Measurements from ENCODE around the gene CAPZB. TPM values are rescaled to one million over a fixed set of nuclear protein-coding genes. Genes with fewer than 3 reads are reported as not detected.

The CAPZB gene
- total and polyA plus RNA-seq, 2 of the 4 experiments (the other 2 are of a cell fraction) = 216 to 304 TPM

DNA sequence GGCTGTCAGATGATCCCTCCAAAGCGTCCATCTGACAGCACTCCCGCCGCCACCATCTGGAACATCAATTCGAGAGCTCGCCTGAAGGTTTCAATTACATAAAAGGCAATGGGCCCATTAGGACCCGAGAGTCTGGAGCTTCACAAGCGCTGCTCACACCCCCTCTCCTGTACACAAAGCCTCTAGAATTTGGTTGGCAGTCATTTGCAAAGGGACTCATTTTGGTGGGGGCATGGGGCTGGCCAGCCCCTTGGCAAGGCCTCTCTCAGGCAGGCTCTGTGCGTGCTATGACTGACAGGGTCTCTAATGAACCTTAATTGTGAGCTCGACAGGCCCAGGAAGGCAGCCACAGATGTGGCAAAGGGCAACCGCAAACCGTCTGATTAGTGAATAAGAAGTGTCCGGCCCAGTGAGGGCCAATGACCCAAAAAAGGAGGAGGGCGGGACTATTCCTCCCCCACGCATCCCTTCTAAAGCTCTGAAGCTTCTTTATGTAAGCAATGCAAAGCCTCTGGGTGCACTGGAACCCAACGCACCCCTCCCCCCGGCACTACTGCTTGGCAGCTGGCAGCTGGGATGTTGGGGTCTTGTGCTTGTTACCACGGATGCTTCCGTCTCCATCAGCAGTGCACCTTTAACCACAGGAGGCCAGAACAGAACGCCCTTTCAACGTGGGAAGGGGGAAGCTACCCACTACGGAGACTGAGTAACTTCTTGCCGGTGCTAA lies 79.4 kb downstream of the CAPZB start (continued):
- TF ChIP-seq, protein P1, sequence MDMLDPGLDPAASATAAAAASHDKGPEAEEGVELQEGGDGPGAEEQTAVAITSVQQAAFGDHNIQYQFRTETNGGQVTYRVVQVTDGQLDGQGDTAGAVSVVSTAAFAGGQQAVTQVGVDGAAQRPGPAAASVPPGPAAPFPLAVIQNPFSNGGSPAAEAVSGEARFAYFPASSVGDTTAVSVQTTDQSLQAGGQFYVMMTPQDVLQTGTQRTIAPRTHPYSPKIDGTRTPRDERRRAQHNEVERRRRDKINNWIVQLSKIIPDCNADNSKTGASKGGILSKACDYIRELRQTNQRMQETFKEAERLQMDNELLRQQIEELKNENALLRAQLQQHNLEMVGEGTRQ (IDR thresholded peaks at IDR 0.05; ENCODE audit: low read depth, low read length) = no peak

DNA sequence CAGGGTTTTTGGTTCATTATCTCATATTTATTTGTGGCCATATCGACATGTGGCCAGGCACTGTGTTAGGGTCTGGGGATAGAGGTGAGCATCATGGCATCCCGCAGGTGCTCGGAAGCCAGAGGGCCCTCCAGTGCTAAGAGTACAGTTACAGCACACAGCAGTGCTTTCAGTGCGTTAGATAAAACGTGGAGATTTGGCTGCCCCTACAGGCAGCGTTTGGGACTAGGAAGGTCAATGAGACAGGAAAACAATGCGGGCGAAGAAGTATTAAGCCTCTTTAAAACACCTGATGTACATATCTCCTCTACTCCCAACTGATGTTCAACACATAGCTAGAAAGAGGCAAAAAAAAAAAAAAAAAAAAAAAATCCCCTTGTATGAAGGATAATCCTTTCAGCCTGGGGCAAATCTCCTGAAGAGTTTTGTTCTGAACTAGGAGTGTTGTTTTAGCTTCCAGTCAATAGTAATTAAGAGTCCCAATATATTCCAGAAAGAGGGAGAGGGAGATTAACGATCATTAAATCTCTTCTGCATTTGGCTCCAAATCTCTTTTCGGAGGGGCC lies 80.1 kb downstream of the CAPZB start:
- intact Hi-C loops (cut with micrococcal nuclease) = no loop called here
- H2AFZ ChIP-seq (replicated peaks; ENCODE audit: low read length, poor library complexity) = no peak overlapping the region
- peaks cover 69 to 97% of the 10 kb centered on the region in 2 experiments for H3K79me1 ChIP-seq (ENCODE audit: low read depth in 1 of 2, low read length in 2 of 2)
- H3K27me3 ChIP-seq (ENCODE audit: control insufficient read depth, insufficient read depth, low read length) = no peaks in the 10 kb centered on the region
- H3K4me2 ChIP-seq (ENCODE audit: low read depth, low read length) = no peak overlapping the region
- H2AK5ac ChIP-seq (ENCODE audit: low read depth, low read length) = no peak overlapping the region
- ATAC-seq (ENCODE audit: low read depth) (no peak), DNase-seq (no peak)
- peaks cover 56% of the 10 kb centered on the region for H3K9me1 ChIP-seq (ENCODE audit: insufficient read depth, low read length)
- H3K36me3 ChIP-seq (ENCODE audit: control insufficient read depth, insufficient read depth, low read length) = peaks cover 11% of the 10 kb centered on the region
- no peak overlapping the region for H2BK20ac ChIP-seq (ENCODE audit: low read depth, low read length)
- POLR2A ChIA-PET (ENCODE audit: unreplicated experiment) = no interaction called here
- CTCF ChIA-PET = interaction anchor here (0.7 to 1.0 kb wide), 4 partner anchors 12 to 249 kb away, joined by 3 read pairs; no protein-coding TSS in a partner anchor
- no peak overlapping the region for H3K14ac ChIP-seq (replicated peaks; ENCODE audit: low read depth, low read length)
- H4K91ac ChIP-seq (ENCODE audit: insufficient read depth, low read depth, low read length) = no peak overlapping the region
- no peak overlapping the region for H3K4ac ChIP-seq (ENCODE audit: low read depth, low read length)
- no peak overlapping the region for H3K23ac ChIP-seq (ENCODE audit: low read depth, low read length)
- H4K5ac ChIP-seq (ENCODE audit: low read depth, low read length) = no peak overlapping the region
- H3K9ac ChIP-seq (ENCODE audit: low read depth, low read length) = no peak overlapping the region
- dilution Hi-C loops (cut with HindIII; ENCODE audit: low sequenced_read_pairs, unreplicated experiment) = no loop called here
- in situ Hi-C loops (cut with MboI; ENCODE audit: low sequenced_read_pairs) = no loop called here
- no peak overlapping the region for H3K4me3 ChIP-seq (ENCODE audit: insufficient read depth, low read depth, low read length)
- no peak overlapping the region for H4K8ac ChIP-seq (ENCODE audit: low read depth in 2 of 2, low read length in 2 of 2)
- peaks cover 96% of the 10 kb centered on the region for H4K20me1 ChIP-seq (ENCODE audit: insufficient read depth, low read length)
- H2BK5ac ChIP-seq (ENCODE audit: low read depth, low read length, poor library complexity, severe bottlenecking) = no peak overlapping the region
- no peak overlapping the region for H3K27ac ChIP-seq (ENCODE audit: insufficient read depth, low read length)
- no peak overlapping the region for H3K56ac ChIP-seq (ENCODE audit: extremely low read depth, insufficient read depth, low read length)
- no peaks in the 10 kb centered on the region for H3K9me3 ChIP-seq (ENCODE audit: control insufficient read depth, insufficient read depth, low read length)
- H2BK120ac ChIP-seq (ENCODE audit: low read depth, low read length) = no peak overlapping the region
- no peak overlapping the region for H2AK9ac ChIP-seq (replicated peaks; ENCODE audit: low read depth, low read length, poor library complexity)
- no peak overlapping the region for H3K18ac ChIP-seq (ENCODE audit: low read depth, low read length)
- H3K4me1 ChIP-seq (ENCODE audit: control insufficient read depth, insufficient read depth, low read length) = peaks cover 31% of the 10 kb centered on the region
- no peak overlapping the region for H2BK15ac ChIP-seq (ENCODE audit: low read depth, low read length)
- WGBS, 2 experiments (ENCODE audit: extremely low coverage in 2 of 2, insufficient read length in 1 of 2) = no CpG with 5 or more reads among the region's 10 CpGs
- BruUV-seq (replicated peaks) = no TSS peak
- TF ChIP-seq, protein P1 (IDR thresholded peaks at IDR 0.05; ENCODE audit: low read depth, low read length) = no peak
- TF ChIP-seq MXI1 (IDR thresholded peaks at IDR 0.05; ENCODE audit: borderline replicate concordance, low read depth, low read length) (no peak), NFE2L2 (IDR thresholded peaks at IDR 0.05; ENCODE audit: low read depth, low read length) (no peak), RCOR1 (IDR thresholded peaks at IDR 0.05; ENCODE audit: insufficient replicate concordance, low read length) (no peak), BHLHE40 (IDR thresholded peaks at IDR 0.05; ENCODE audit: low read depth, low read length) (no peak), RAD21 (IDR thresholded peaks at IDR 0.05; ENCODE audit: low read length) (no peak), MAFK (IDR thresholded peaks at IDR 0.05; ENCODE audit: low read depth, low read length) (no peak), SMC3 (IDR thresholded peaks at IDR 0.05; ENCODE audit: low read depth, low read length) (no peak), CHD1 (IDR thresholded peaks at IDR 0.05; ENCODE audit: low read depth, low read length) (no peak), MAZ (IDR thresholded peaks at IDR 0.05; ENCODE audit: borderline replicate concordance, low read depth, low read length) (no peak)
- TF ChIP-seq, protein P2, sequence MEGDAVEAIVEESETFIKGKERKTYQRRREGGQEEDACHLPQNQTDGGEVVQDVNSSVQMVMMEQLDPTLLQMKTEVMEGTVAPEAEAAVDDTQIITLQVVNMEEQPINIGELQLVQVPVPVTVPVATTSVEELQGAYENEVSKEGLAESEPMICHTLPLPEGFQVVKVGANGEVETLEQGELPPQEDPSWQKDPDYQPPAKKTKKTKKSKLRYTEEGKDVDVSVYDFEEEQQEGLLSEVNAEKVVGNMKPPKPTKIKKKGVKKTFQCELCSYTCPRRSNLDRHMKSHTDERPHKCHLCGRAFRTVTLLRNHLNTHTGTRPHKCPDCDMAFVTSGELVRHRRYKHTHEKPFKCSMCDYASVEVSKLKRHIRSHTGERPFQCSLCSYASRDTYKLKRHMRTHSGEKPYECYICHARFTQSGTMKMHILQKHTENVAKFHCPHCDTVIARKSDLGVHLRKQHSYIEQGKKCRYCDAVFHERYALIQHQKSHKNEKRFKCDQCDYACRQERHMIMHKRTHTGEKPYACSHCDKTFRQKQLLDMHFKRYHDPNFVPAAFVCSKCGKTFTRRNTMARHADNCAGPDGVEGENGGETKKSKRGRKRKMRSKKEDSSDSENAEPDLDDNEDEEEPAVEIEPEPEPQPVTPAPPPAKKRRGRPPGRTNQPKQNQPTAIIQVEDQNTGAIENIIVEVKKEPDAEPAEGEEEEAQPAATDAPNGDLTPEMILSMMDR (conservative IDR thresholded peaks at IDR 0.05; ENCODE audit: low read depth, low read length) = no peak
